ENCODE measurements around the gene MON2. TPM values are rescaled to one million over a fixed set of nuclear protein-coding genes. Genes with fewer than 3 reads are reported as not detected.

Gene MON2
- total and polyA plus RNA-seq, 2 donors (not counting 1 experiment from before 2014, with no cell fraction given), result 12.3 to 43.8 TPM

- H4K20me1 ChIP-seq (ENCODE audit: control insufficient read depth, extremely low read depth, insufficient read depth, low read length), result no peaks in the 10 kb centered on the region
- no peaks in the 10 kb centered on the region for H3K9me3 ChIP-seq (ENCODE audit: control insufficient read depth, insufficient read depth, low read depth, low read length)
- no peaks in the 10 kb centered on the region for H3K36me3 ChIP-seq (ENCODE audit: control insufficient read depth, insufficient read depth, low read length)
- H3K27ac ChIP-seq (ENCODE audit: insufficient read depth, low read length), result no peak overlapping the region
- H3K4me3 ChIP-seq (replicated peaks in 1 of 4; ENCODE audit: control extremely low read depth in 1 of 4, insufficient read depth in 1 of 4, low read depth in 3 of 4, low read length in 4 of 4), result no peak overlapping the region
- no peaks in the 10 kb centered on the region for H3K27me3 ChIP-seq (ENCODE audit: control insufficient read depth, insufficient read depth, low read length)
- H2AFZ ChIP-seq (ENCODE audit: low read length), result no peak overlapping the region
- TF ChIP-seq EZH2 (IDR thresholded peaks at IDR 0.05; ENCODE audit: low read length, missing control alignments) (no peak), CTCF (conservative IDR thresholded peaks at IDR 0.05 in 1 of 2, IDR thresholded peaks at IDR 0.05 in 1 of 2; ENCODE audit: low read depth in 1 of 2, low read length in 2 of 2) (no peak)
- H3K4me2 ChIP-seq (ENCODE audit: extremely low read depth, insufficient read depth, low read length), result no peak overlapping the region
- DNase-seq (ENCODE audit: low read depth in 2 of 2), result peak in 1 of 2 donors; percentile 10
- no peaks in the 10 kb centered on the region for H3K79me2 ChIP-seq (ENCODE audit: control insufficient read depth, insufficient read depth, low read length)
- peaks cover 4% of the 10 kb centered on the region for H3K4me1 ChIP-seq (ENCODE audit: control insufficient read depth, extremely low read depth, insufficient read depth, low read length)
- H3K9ac ChIP-seq (ENCODE audit: insufficient read depth, low read length), result no peak overlapping the region
These were observed 56.4 kb downstream of the MON2 start for GRCh38 chr12:62522984-62523383.

- no peaks in the 10 kb centered on the region for H3K9me3 ChIP-seq (ENCODE audit: control insufficient read depth, insufficient read depth, low read depth, low read length)
- H3K9ac ChIP-seq (ENCODE audit: insufficient read depth, low read length), result no peak overlapping the region
- no peak overlapping the region for H3K27ac ChIP-seq (ENCODE audit: insufficient read depth, low read length)
- H4K20me1 ChIP-seq (ENCODE audit: control insufficient read depth, extremely low read depth, insufficient read depth, low read length), result no peaks in the 10 kb centered on the region
- H3K4me3 ChIP-seq (replicated peaks in 1 of 4; ENCODE audit: control extremely low read depth in 1 of 4, insufficient read depth in 1 of 4, low read depth in 3 of 4, low read length in 4 of 4), result no peak overlapping the region
- H3K79me2 ChIP-seq (ENCODE audit: control insufficient read depth, insufficient read depth, low read length), result no peaks in the 10 kb centered on the region
- H3K27me3 ChIP-seq (ENCODE audit: control insufficient read depth, insufficient read depth, low read length), result no peaks in the 10 kb centered on the region
- H3K36me3 ChIP-seq (ENCODE audit: control insufficient read depth, insufficient read depth, low read length), result no peaks in the 10 kb centered on the region
- H2AFZ ChIP-seq (ENCODE audit: low read length), result no peak overlapping the region
- TF ChIP-seq CTCF (conservative IDR thresholded peaks at IDR 0.05 in 1 of 2, IDR thresholded peaks at IDR 0.05 in 1 of 2; ENCODE audit: low read depth in 1 of 2, low read length in 2 of 2) (no peak), EZH2 (IDR thresholded peaks at IDR 0.05; ENCODE audit: low read length, missing control alignments) (no peak)
- H3K4me2 ChIP-seq (ENCODE audit: extremely low read depth, insufficient read depth, low read length), result no peak overlapping the region
- peaks cover 4% of the 10 kb centered on the region for H3K4me1 ChIP-seq (ENCODE audit: control insufficient read depth, extremely low read depth, insufficient read depth, low read length)
- DNase-seq (ENCODE audit: low read depth in 2 of 2), result no peak
These were observed 57.0 kb downstream of the MON2 start for GRCh38 chr12:62523619-62524018.

- DNase-seq (ENCODE audit: low read depth in 2 of 2), result no peak
- H3K4me2 ChIP-seq (ENCODE audit: extremely low read depth, insufficient read depth, low read length), result no peak overlapping the region
- no peaks in the 10 kb centered on the region for H4K20me1 ChIP-seq (ENCODE audit: control insufficient read depth, extremely low read depth, insufficient read depth, low read length)
- H2AFZ ChIP-seq (ENCODE audit: low read length), result no peak overlapping the region
- H3K27me3 ChIP-seq (ENCODE audit: control insufficient read depth, insufficient read depth, low read length), result no peaks in the 10 kb centered on the region
- H3K9ac ChIP-seq (ENCODE audit: insufficient read depth, low read length), result no peak overlapping the region
- no peaks in the 10 kb centered on the region for H3K36me3 ChIP-seq (ENCODE audit: control insufficient read depth, insufficient read depth, low read length)
- H3K27ac ChIP-seq (ENCODE audit: insufficient read depth, low read length), result no peak overlapping the region
- no peaks in the 10 kb centered on the region for H3K79me2 ChIP-seq (ENCODE audit: control insufficient read depth, insufficient read depth, low read length)
- H3K4me1 ChIP-seq (ENCODE audit: control insufficient read depth, extremely low read depth, insufficient read depth, low read length), result no peaks in the 10 kb centered on the region
- TF ChIP-seq EZH2 (IDR thresholded peaks at IDR 0.05; ENCODE audit: low read length, missing control alignments) (no peak), CTCF (conservative IDR thresholded peaks at IDR 0.05 in 1 of 2, IDR thresholded peaks at IDR 0.05 in 1 of 2; ENCODE audit: low read depth in 1 of 2, low read length in 2 of 2) (no peak)
- H3K4me3 ChIP-seq (replicated peaks in 1 of 4; ENCODE audit: control extremely low read depth in 1 of 4, insufficient read depth in 1 of 4, low read depth in 3 of 4, low read length in 4 of 4), result no peak overlapping the region
- no peaks in the 10 kb centered on the region for H3K9me3 ChIP-seq (ENCODE audit: control insufficient read depth, insufficient read depth, low read depth, low read length)
These were observed 58.6 kb downstream of the MON2 start for GRCh38 chr12:62525271-62525670.
